H9 (cell line): Measurements from ENCODE around the gene GALNT10. TPM values are rescaled to one million over a fixed set of nuclear protein-coding genes. Genes with fewer than 3 reads are reported as not detected.

Experiments
- DNase-seq: peaks from one replicate; pipeline ENCODE4 v3.0.0-alpha.2; 2017
- H2AFZ ChIP-seq: one replicate; pipeline ENCODE4 v1.6.1; 2013; ENCODE audit warnings: mild to moderate bottlenecking, low read length, control low read depth, moderate library complexity
- H2AK5ac ChIP-seq: 2 replicates; pipeline ENCODE4 v1.6.1; 2013; ENCODE audit warnings: low read length, control low read depth, mixed read lengths; ENCODE audit not compliant: insufficient read length
- H2BK120ac ChIP-seq: one replicate; pipeline ENCODE4 v1.6.1; 2013; ENCODE audit warnings: low read depth, mild to moderate bottlenecking, low read length, control low read depth, inconsistent platforms; ENCODE audit not compliant: poor library complexity, severe bottlenecking
- H2BK12ac ChIP-seq: 2 replicates; pipeline ENCODE4 v1.6.1; 2013; ENCODE audit warnings: low read length, control low read depth, mixed read lengths, low read depth; ENCODE audit not compliant: insufficient read length
- H2BK15ac ChIP-seq: 2 replicates; pipeline ENCODE4 v1.6.1; 2013; ENCODE audit warnings: low read depth, low read length, control low read depth
- H2BK20ac ChIP-seq: one replicate; pipeline ENCODE4 v1.6.1; 2013; ENCODE audit warnings: low read depth, mild to moderate bottlenecking, low read length, control low read depth, inconsistent platforms; ENCODE audit not compliant: poor library complexity, severe bottlenecking
- H2BK5ac ChIP-seq: 2 replicates; pipeline ENCODE4 v1.6.1; 2013; ENCODE audit warnings: low read length, control low read depth, mixed read lengths; ENCODE audit not compliant: insufficient read length
- H3K14ac ChIP-seq: 2 replicates; pipeline ENCODE4 v1.6.1; 2013; ENCODE audit warnings: low read length, control low read depth; ENCODE audit not compliant: insufficient read depth
- H3K18ac ChIP-seq: 2 replicates; pipeline ENCODE4 v1.6.1; 2013; ENCODE audit warnings: low read depth, mild to moderate bottlenecking, mixed read lengths, low read length, control low read depth; ENCODE audit not compliant: insufficient read length
- H3K23ac ChIP-seq: 2 replicates; pipeline ENCODE4 v1.6.1; 2013; ENCODE audit warnings: low read length, control low read depth, mixed read lengths, low read depth; ENCODE audit not compliant: insufficient read length
- H3K23me2 ChIP-seq: 2 replicates; pipeline ENCODE4 v1.6.1; 2013; ENCODE audit warnings: low read depth, mild to moderate bottlenecking, mixed read lengths, low read length, control low read depth; ENCODE audit not compliant: insufficient read length, poor library complexity, severe bottlenecking
- H3K27ac ChIP-seq: 2 replicates; pipeline ENCODE4 v1.5.1; 2013; ENCODE audit warnings: low read length, control low read depth, mixed read lengths, low read depth; ENCODE audit not compliant: insufficient read length
- H3K27me3 ChIP-seq: 2 replicates; pipeline ENCODE4 v1.6.1; 2013; ENCODE audit warnings: low read length, control low read depth, inconsistent platforms; ENCODE audit not compliant: insufficient read depth
- H3K4ac ChIP-seq: 2 replicates; pipeline ENCODE4 v1.6.1; 2013; ENCODE audit warnings: low read depth, mild to moderate bottlenecking, control low read depth, inconsistent platforms, low read length, moderate library complexity
- H3K4me1 ChIP-seq: 2 replicates; pipeline ENCODE4 v1.6.1; 2013; ENCODE audit warnings: low read length, control low read depth, inconsistent platforms; ENCODE audit not compliant: insufficient read depth
- H3K4me2 ChIP-seq: 2 replicates; pipeline ENCODE4 v1.6.1; 2013; ENCODE audit warnings: low read length, control low read depth, mixed read lengths; ENCODE audit not compliant: insufficient read length, insufficient read depth
- H3K56ac ChIP-seq: 2 replicates; pipeline ENCODE4 v1.6.1; 2013; ENCODE audit warnings: low read depth, mild to moderate bottlenecking, mixed read lengths, low read length, control low read depth; ENCODE audit not compliant: insufficient read length
- H3K79me1 ChIP-seq: 2 replicates; pipeline ENCODE4 v1.6.1; 2013; ENCODE audit warnings: low read depth, mild to moderate bottlenecking, moderate library complexity, low read length, control low read depth, inconsistent platforms; ENCODE audit not compliant: insufficient read depth, poor library complexity, severe bottlenecking
- H3K79me2 ChIP-seq: 2 replicates; pipeline ENCODE4 v1.6.1; 2013; ENCODE audit warnings: low read length, control low read depth, inconsistent platforms; ENCODE audit not compliant: insufficient read depth
- H3K9ac ChIP-seq: 2 replicates; pipeline ENCODE4 v1.6.1; 2013; ENCODE audit warnings: low read length, control low read depth, mixed read lengths; ENCODE audit not compliant: insufficient read length; ENCODE audit errors: extremely low read depth
- H3K9me3 ChIP-seq: one replicate; pipeline ENCODE4 v1.6.1; 2013; ENCODE audit warnings: low read depth, low read length, inconsistent platforms; ENCODE audit not compliant: control insufficient read depth
- H3T11ph ChIP-seq: one replicate; pipeline ENCODE4 v1.6.1; 2013; ENCODE audit warnings: mild to moderate bottlenecking, low read length, control low read depth, inconsistent platforms
- H4K20me1 ChIP-seq: one replicate; pipeline ENCODE4 v1.6.1; 2013; ENCODE audit not compliant: control insufficient read depth, insufficient read length, insufficient read depth
- H4K5ac ChIP-seq: 2 replicates; pipeline ENCODE4 v1.6.1; 2013; ENCODE audit warnings: low read depth, mild to moderate bottlenecking, mixed read lengths, low read length, control low read depth; ENCODE audit not compliant: insufficient read length
- H4K8ac ChIP-seq: replicated peaks from 2 replicates; pipeline ENCODE4 v1.6.1; 2013; ENCODE audit warnings: low read length, control low read depth, mixed read lengths, low read depth; ENCODE audit not compliant: insufficient read length
- H4K91ac ChIP-seq: 2 replicates; pipeline ENCODE4 v1.6.1; 2013; ENCODE audit warnings: low read depth, mild to moderate bottlenecking, moderate library complexity, mixed read lengths, low read length, control low read depth; ENCODE audit not compliant: insufficient read length
- H3K27ac Mint-ChIP-seq, 3 experiments: 2 replicates in 2 of 3; 3 replicates in 1 of 3; pipeline ENCODE4 v1.8.0; 2020 to 2021; ENCODE audit warnings: mixed read lengths in 3 of 3, mild to moderate bottlenecking in 1 of 3, moderate library complexity in 1 of 3
- H3K27me3 Mint-ChIP-seq: 2 replicates; pipeline ENCODE4 v1.8.0; 2021; ENCODE audit warnings: low read depth, mild to moderate bottlenecking, moderate library complexity, mixed read lengths
- H3K36me3 Mint-ChIP-seq, 3 experiments: 2 replicates in 2 of 3; 3 replicates in 1 of 3; pipeline ENCODE4 v1.8.0; 2020 to 2021; ENCODE audit warnings: low read depth in 3 of 3, mixed read lengths in 3 of 3; ENCODE audit not compliant: insufficient read depth in 1 of 3
- H3K4me1 Mint-ChIP-seq, 2 experiments: 2 replicates each; pipeline ENCODE4 v1.8.0; 2020; ENCODE audit warnings: mixed read lengths in 2 of 2
- H3K4me3 Mint-ChIP-seq, 2 experiments: 2 replicates in 1 of 2; 3 replicates in 1 of 2; pipeline ENCODE4 v1.8.0; 2020 to 2021; ENCODE audit warnings: mild to moderate bottlenecking in 2 of 2, mixed read lengths in 2 of 2, moderate library complexity in 1 of 2
- H3K9me3 Mint-ChIP-seq, 2 experiments: 2 replicates in 1 of 2; 3 replicates in 1 of 2; pipeline ENCODE4 v1.8.0; 2020; ENCODE audit warnings: mild to moderate bottlenecking in 2 of 2, mixed read lengths in 2 of 2, moderate library complexity in 1 of 2
- CTCF ChIP-seq: fragments of 200-600 bp; sonication (generic); conservative IDR thresholded peaks from 3 replicates; pipeline ENCODE4 v1.8.0; 2021; ENCODE audit warnings: antibody characterized with exemption, mild to moderate bottlenecking
- WGBS: extraction: QIAGEN DNeasy Blood & Tissue Kit; methylation state at CpG from one replicate; pipeline ENCODE4 v1.1.7; 2013; ENCODE audit warnings: missing lambda C conversion rate, low lambda C conversion rate, mixed read lengths; ENCODE audit not compliant: insufficient read length; ENCODE audit errors: extremely low coverage; 5-methylcytosine and 5-hydroxymethylcytosine counted together
- total RNA-seq: library from RNA; stranded (reverse); gene quantifications from 2 replicates; pipeline ENCODE4 v1.2.1, GENCODE V29; 2021

Gene GALNT10
- total RNA-seq, 1 experiment from 2014 or later = 15.4 TPM

- H3K9me3 ChIP-seq = no peaks in the 10 kb centered on the region
- no peak overlapping the region for H2BK120ac ChIP-seq
- H2BK12ac ChIP-seq = no peak overlapping the region
- H4K5ac ChIP-seq = no peak overlapping the region
- no peak overlapping the region for H2BK5ac ChIP-seq
- no CpG with 5 or more reads among the region's 4 CpGs for WGBS
- TF ChIP-seq CTCF = no peak
- no peak overlapping the region for H3K9ac ChIP-seq
- H3K18ac ChIP-seq = no peak overlapping the region
- peaks cover 0 to 8% (median 2%) of the 10 kb centered on the region in 3 experiments; a peak in 2 of 7 replicates for H3K36me3 Mint-ChIP-seq
- no peak overlapping the region for H3K14ac ChIP-seq
- H3K4me1 Mint-ChIP-seq = peaks cover 26 to 31% of the 10 kb centered on the region in 2 experiments
- no peak for DNase-seq
- H3K9me3 Mint-ChIP-seq = peaks cover 0 to 2% of the 10 kb centered on the region in 2 experiments; a peak in 1 of 5 replicates
- no peaks in the 10 kb centered on the region for H3K27me3 ChIP-seq
- H3K4me2 ChIP-seq = no peak overlapping the region
- no peak overlapping the region for H3K4me3 Mint-ChIP-seq
- 0 out of 2 replicates have a peak, but pooled peaks cover 2% of the 10 kb centered on the region for H3K79me2 ChIP-seq
- H3K23me2 ChIP-seq = no peaks in the 10 kb centered on the region
- H3K79me1 ChIP-seq = no peaks in the 10 kb centered on the region
- no peak overlapping the region for H3K27ac ChIP-seq
- H4K8ac ChIP-seq = no peak overlapping the region
- H3K56ac ChIP-seq = no peak overlapping the region
- H3K23ac ChIP-seq = no peak overlapping the region
- H4K20me1 ChIP-seq = no peaks in the 10 kb centered on the region
- H2AFZ ChIP-seq = no peak overlapping the region
- H3K27me3 Mint-ChIP-seq = no peaks in the 10 kb centered on the region; the same call in 1 of the 2 replicates
- H3K4me1 ChIP-seq = peaks cover 5% of the 10 kb centered on the region
- no peak overlapping the region for H3K27ac Mint-ChIP-seq
- no peak overlapping the region for H2BK20ac ChIP-seq
- no peak overlapping the region for H3T11ph ChIP-seq
- no peak overlapping the region for H3K4ac ChIP-seq
- no peak overlapping the region for H2AK5ac ChIP-seq
- no peak overlapping the region for H2BK15ac ChIP-seq
- no peak overlapping the region for H4K91ac ChIP-seq
Observed at GRCh38 chr5:154207204-154207603, 16.7 kb downstream of the GALNT10 start.
